ENCODE measurements around the gene SLC44A4. TPM values are rescaled to one million over a fixed set of nuclear protein-coding genes. Genes with fewer than 3 reads are reported as not detected.
A peak's percentile ranks its signal among the peaks of the same experiment; 100 is the strongest.

Gene SLC44A4
- total and polyA plus RNA-seq, 8 donors = 35.4 to 201 (median 121) TPM

GRCh38 chr6:31901953-31902643 lies 23.3 kb upstream of the SLC44A4 start, which contains the start of gene ZBTB12:
Gene ZBTB12 (minus strand): TSS chr6:31902086. CDS start chr6:31901305, 781 bp downstream.
- Histone ChIP-seq H3K27me3 (no peaks in the 10 kb centered on the region), H3K9me3 (no peaks in the 10 kb centered on the region), H3K4me1 (peaks cover 25 to 58% (median 45%) of the 10 kb centered on the region in 4 donors), H3K36me3 (no peaks in the 10 kb centered on the region), H3K4me3 (peak within 1 kb of the TSS; percentile 67 to 86 (median 75)), H3K27ac (peak within 1 kb of the TSS; percentile 81 to 92 (median 90))
- peak; percentile 93 to 99 for DNase-seq
- 0 to 2% (median 1%) methylated on average over 27 to 77 of the region's 77 CpGs for WGBS, 5 donors
- TF ChIP-seq EP300 (IDR thresholded peaks at IDR 0.05) = no peak
- TF ChIP-seq POLR2A (IDR thresholded peaks at IDR 0.05) = no peak
- peak in 2 of 3 donors; percentile 47 to 66 for TF ChIP-seq POLR2AphosphoS5 (IDR thresholded peaks at IDR 0.05)
- TF ChIP-seq, protein P1, sequence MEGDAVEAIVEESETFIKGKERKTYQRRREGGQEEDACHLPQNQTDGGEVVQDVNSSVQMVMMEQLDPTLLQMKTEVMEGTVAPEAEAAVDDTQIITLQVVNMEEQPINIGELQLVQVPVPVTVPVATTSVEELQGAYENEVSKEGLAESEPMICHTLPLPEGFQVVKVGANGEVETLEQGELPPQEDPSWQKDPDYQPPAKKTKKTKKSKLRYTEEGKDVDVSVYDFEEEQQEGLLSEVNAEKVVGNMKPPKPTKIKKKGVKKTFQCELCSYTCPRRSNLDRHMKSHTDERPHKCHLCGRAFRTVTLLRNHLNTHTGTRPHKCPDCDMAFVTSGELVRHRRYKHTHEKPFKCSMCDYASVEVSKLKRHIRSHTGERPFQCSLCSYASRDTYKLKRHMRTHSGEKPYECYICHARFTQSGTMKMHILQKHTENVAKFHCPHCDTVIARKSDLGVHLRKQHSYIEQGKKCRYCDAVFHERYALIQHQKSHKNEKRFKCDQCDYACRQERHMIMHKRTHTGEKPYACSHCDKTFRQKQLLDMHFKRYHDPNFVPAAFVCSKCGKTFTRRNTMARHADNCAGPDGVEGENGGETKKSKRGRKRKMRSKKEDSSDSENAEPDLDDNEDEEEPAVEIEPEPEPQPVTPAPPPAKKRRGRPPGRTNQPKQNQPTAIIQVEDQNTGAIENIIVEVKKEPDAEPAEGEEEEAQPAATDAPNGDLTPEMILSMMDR (IDR thresholded peaks at IDR 0.05) = peak in 1 of 7 experiments; percentile 11
- intact Hi-C loops (cut with DNase I; ENCODE audit: low total_unique reads) = no loop called here

- peak; percentile 57 to 83 for DNase-seq
- 1 to 2% (median 2%) methylated on average over 13 to 45 of the region's 45 CpGs for WGBS, 5 donors
- Histone ChIP-seq H3K36me3 (no peaks in the 10 kb centered on the region), H3K27me3 (no peaks in the 10 kb centered on the region), H3K9me3 (no peaks in the 10 kb centered on the region), H3K4me3 (peak overlapping the region; percentile 67 to 86 (median 75)), H3K4me1 (peaks cover 30 to 64% (median 51%) of the 10 kb centered on the region in 4 donors), H3K27ac (peak overlapping the region; percentile 81 to 92 (median 90))
- intact Hi-C loops (cut with DNase I; ENCODE audit: low total_unique reads) = no loop called here
- no peak for TF ChIP-seq POLR2A (IDR thresholded peaks at IDR 0.05)
- no peak for TF ChIP-seq EP300 (IDR thresholded peaks at IDR 0.05)
- TF ChIP-seq POLR2AphosphoS5 (IDR thresholded peaks at IDR 0.05) = no peak
- TF ChIP-seq, protein P1 (IDR thresholded peaks at IDR 0.05) = no peak
Observed at GRCh38 chr6:31901415-31901952, 22.7 kb upstream of the SLC44A4 start.

DNA sequence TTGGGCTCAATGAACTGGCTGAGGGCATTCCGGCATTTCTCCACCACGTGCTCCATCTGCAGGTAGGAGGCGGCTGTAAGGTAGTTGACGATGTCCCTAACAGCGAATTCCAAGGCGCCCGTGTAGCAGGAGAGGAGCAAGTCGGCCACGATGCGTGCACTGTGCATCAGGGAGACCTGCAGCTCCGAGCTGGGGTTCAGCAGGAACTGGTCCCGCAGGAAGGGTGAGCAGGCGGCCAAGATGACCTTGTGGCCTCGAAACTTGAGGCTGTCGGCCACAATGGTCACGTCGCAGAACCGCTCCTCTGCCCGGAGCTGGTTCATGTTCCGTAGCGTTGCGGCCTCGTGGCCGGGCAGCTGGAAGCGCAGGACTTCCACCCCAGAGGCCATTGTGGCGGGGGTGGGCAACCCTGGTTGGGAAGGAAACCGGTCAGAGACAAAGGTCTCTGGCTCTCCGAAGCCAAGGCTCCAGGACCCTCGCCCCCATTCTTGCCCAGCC lies 22.2 kb upstream of the SLC44A4 start:
- H3K4me3 ChIP-seq = peak overlapping the region; percentile 67 to 86 (median 75)
- no peaks in the 10 kb centered on the region for H3K27me3 ChIP-seq
- WGBS, 5 donors = 17 to 23% (median 20%) methylated on average over 1 to 29 of the region's 29 CpGs
- H3K9me3 ChIP-seq = no peaks in the 10 kb centered on the region
- TF ChIP-seq, protein P1 (IDR thresholded peaks at IDR 0.05) = no peak
- TF ChIP-seq POLR2A (IDR thresholded peaks at IDR 0.05) (no peak), POLR2AphosphoS5 (IDR thresholded peaks at IDR 0.05) (no peak), EP300 (IDR thresholded peaks at IDR 0.05) (no peak)
- peak overlapping the region; percentile 81 to 92 (median 90) for H3K27ac ChIP-seq
- intact Hi-C loops (cut with DNase I; ENCODE audit: low total_unique reads) = no loop called here
- H3K4me1 ChIP-seq = peaks cover 33 to 70% (median 56%) of the 10 kb centered on the region in 4 donors
- DNase-seq = peak in 1 of 2 donors; percentile 55
- peaks cover 0 to 5% (median 2%) of the 10 kb centered on the region in 4 donors for H3K36me3 ChIP-seq

GRCh38 chr6:31899882-31900722 lies 21.3 kb upstream of the SLC44A4 start:
- Histone ChIP-seq H3K36me3 (peaks cover 0 to 14% (median 10%) of the 10 kb centered on the region in 4 donors), H3K4me3 (no peak overlapping the region), H3K27me3 (no peaks in the 10 kb centered on the region), H3K4me1 (peaks cover 33 to 73% (median 58%) of the 10 kb centered on the region in 4 donors), H3K27ac (peak overlapping the region in 3 of 5 donors; percentile 81 to 92 (median 90)), H3K9me3 (no peaks in the 10 kb centered on the region)
- WGBS, 5 donors = 78 to 88% (median 80%) methylated on average over 31 to 49 of the region's 49 CpGs
- intact Hi-C loops (cut with DNase I; ENCODE audit: low total_unique reads) = no loop called here
- TF ChIP-seq EP300 (IDR thresholded peaks at IDR 0.05) (no peak), POLR2A (IDR thresholded peaks at IDR 0.05) (no peak), POLR2AphosphoS5 (IDR thresholded peaks at IDR 0.05) (no peak)
- TF ChIP-seq, protein P1 (IDR thresholded peaks at IDR 0.05) = no peak
- DNase-seq = no peak
